MM.1S (cell line): ENCODE data around the gene C3orf18.

ENCODE experiments used
- CTCF ChIP-seq: fragments of 300-600 bp; sonication (generic); IDR thresholded peaks from 2 replicates; pipeline ENCODE4 v1.5.1; 2016; ENCODE audit warnings: antibody characterized with exemption, low read length, mixed read lengths
- EZH2 ChIP-seq: fragments of 300-600 bp; sonication (generic); optimal IDR thresholded peaks from 2 replicates; pipeline ENCODE3; 2017; ENCODE audit warnings: low read depth, mild to moderate bottlenecking, antibody characterized with exemption, low read length, mixed read lengths

- TF ChIP-seq EZH2 (no peak), CTCF (no peak)
Measured at GRCh38 chr3:50606596-50606995, 39.0 kb upstream of the C3orf18 start.
